SK-N-SH (cell line): ENCODE results near the gene USP4. TPM values are rescaled to one million over a fixed set of nuclear protein-coding genes. Genes with fewer than 3 reads are reported as not detected.
"Not testable (repeated sequence)": the region's sequence is repeated elsewhere in the genome, so short reads cannot be mapped to it uniquely, and the experiment has no call there.

Experiments used
- CTCF ChIA-PET: fragments of 300-600, 350-600 bp; formaldehyde crosslinking; extraction: SDS; loops from one replicate; lab custom pipeline; 2021; lab: Yijun Ruan, JAX
- POLR2A ChIA-PET: fragments of 350-600 bp; sonication (Branson Sonifier 250); formaldehyde crosslinking; extraction: SDS; loops from one replicate; lab custom pipeline; 2020; ENCODE audit warnings: antibody characterized with exemption, inconsistent platforms; lab: Yijun Ruan, JAX
- DNase-seq: peaks from one replicate; pipeline ENCODE4 v3.0.0; 2012
- H2AFZ ChIP-seq: fragments of 200-600 bp; sonication (generic); 2 replicates; pipeline ENCODE4 v1.8.1; 2016; ENCODE audit warnings: antibody characterized with exemption, mild to moderate bottlenecking, low read depth
- H3F3A ChIP-seq: fragments of 200-600 bp; sonication (generic); replicated peaks from 2 replicates; pipeline ENCODE3; 2016; ENCODE audit warnings: antibody characterized with exemption, mild to moderate bottlenecking; ENCODE audit not compliant: insufficient read depth
- H3K27ac ChIP-seq, 2 experiments: fragments of 200-500 bp in 1 of 2; fragments of 200-600 bp in 1 of 2; sonication (Bioruptor generic) in 1 of 2; sonication (generic), shearing (Covaris generic) in 1 of 2; 2 replicates each; pipeline versions ENCODE4 v1.5.1 to v1.6.1; 2014 to 2016; ENCODE audit warnings: low read depth in 2 of 2, inconsistent platforms in 1 of 2, low read length in 1 of 2, mild to moderate bottlenecking in 1 of 2, mixed read lengths in 1 of 2
- H3K27me3 ChIP-seq: fragments of 200-600 bp; sonication (generic), shearing (Covaris generic); 2 replicates; pipeline ENCODE4 v1.6.1; 2016; ENCODE audit warnings: mixed run types; ENCODE audit not compliant: insufficient read depth
- H3K36me3 ChIP-seq, 2 experiments: fragments of 200-500 bp in 1 of 2; fragments of 200-600 bp in 1 of 2; sonication (Bioruptor generic) in 1 of 2; sonication (generic) in 1 of 2; replicated peaks in 1 of 2; 2 replicates each; pipeline versions ENCODE3 to v1.5.1; 2014 to 2016; ENCODE audit warnings: low read length in 1 of 2, mild to moderate bottlenecking in 1 of 2; ENCODE audit not compliant: insufficient read depth in 2 of 2, control insufficient read depth in 1 of 2
- H3K4me1 ChIP-seq, 2 experiments: fragments of 200-500 bp in 1 of 2; fragments of 200-600 bp in 1 of 2; sonication (Bioruptor generic) in 1 of 2; sonication (generic), shearing (Covaris generic) in 1 of 2; 2 replicates each; pipeline versions ENCODE4 v1.5.1 to v1.6.1; 2014 to 2016; ENCODE audit warnings: low read depth in 1 of 2, low read length in 1 of 2, mixed run types in 1 of 2; ENCODE audit not compliant: insufficient read depth in 2 of 2, control insufficient read depth in 1 of 2
- H3K4me2 ChIP-seq: fragments of 200-600 bp; sonication (generic), shearing (Covaris generic); 2 replicates; pipeline ENCODE4 v1.6.1; 2017; ENCODE audit warnings: mixed run types
- H3K4me3 ChIP-seq, 2 experiments: fragments of 200-500 bp in 1 of 2; fragments of 200-600 bp in 1 of 2; sonication (Bioruptor generic) in 1 of 2; sonication (generic), shearing (Covaris generic) in 1 of 2; 2 replicates each; pipeline versions ENCODE4 v1.5.1 to v1.8.1; 2014 to 2016; ENCODE audit warnings: low read depth in 2 of 2, inconsistent platforms in 1 of 2, low read length in 1 of 2, mild to moderate bottlenecking in 1 of 2, mixed read lengths in 1 of 2, moderate library complexity in 1 of 2
- H3K79me2 ChIP-seq: fragments of 200-600 bp; sonication (generic); 2 replicates; pipeline ENCODE4 v1.8.1; 2017; ENCODE audit warnings: mild to moderate bottlenecking; ENCODE audit not compliant: insufficient read depth
- H3K9ac ChIP-seq: fragments of 200-600 bp; sonication (generic); 2 replicates; pipeline ENCODE4 v1.6.1; 2017; ENCODE audit warnings: mixed run types
- H3K9me2 ChIP-seq: fragments of 200-600 bp; sonication (generic); 2 replicates; pipeline ENCODE4 v1.6.1; 2017; ENCODE audit warnings: mixed run types
- H3K9me3 ChIP-seq: fragments of 200-600 bp; sonication (generic); 2 replicates; pipeline ENCODE4 v1.6.1; 2017; ENCODE audit warnings: mixed run types, mild to moderate bottlenecking, moderate library complexity
- H4K20me1 ChIP-seq: fragments of 200-600 bp; sonication (generic); 2 replicates; pipeline ENCODE4 v1.6.1; 2017; ENCODE audit warnings: mild to moderate bottlenecking, mixed run types; ENCODE audit not compliant: insufficient read depth
- CHD2 ChIP-seq: fragments of 150-350 bp; IDR thresholded peaks from 2 replicates; pipeline ENCODE4 v1.6.1; 2018; ENCODE audit warnings: low read length; ENCODE audit not compliant: partially characterized antibody
- CTCF ChIP-seq: fragments of 200-600 bp; sonication (generic); IDR thresholded peaks from 2 replicates; pipeline ENCODE4 v1.6.1; 2017; ENCODE audit warnings: antibody characterized with exemption, mild to moderate bottlenecking, moderate library complexity
- FOSL2 ChIP-seq: IDR thresholded peaks from 2 replicates; pipeline ENCODE4 v1.4.0; 2012; ENCODE audit warnings: low read depth, mild to moderate bottlenecking, moderate library complexity, borderline replicate concordance
- FOXJ3 ChIP-seq: sonication (generic); formaldehyde crosslinking; IDR thresholded peaks from 2 replicates; pipeline ENCODE4 v1.5.1; 2020; ENCODE audit warnings: mild to moderate bottlenecking, missing genetic modification reagents
- FOXM1 ChIP-seq: IDR thresholded peaks from 2 replicates; pipeline ENCODE4 v1.4.0; 2012; ENCODE audit warnings: low read depth, mild to moderate bottlenecking
- GABPA ChIP-seq: IDR thresholded peaks from 2 replicates; pipeline ENCODE4 v1.4.0; 2012; ENCODE audit warnings: low read depth, mild to moderate bottlenecking
- GATA2 ChIP-seq: sonication (generic); formaldehyde crosslinking; IDR thresholded peaks from 2 replicates; pipeline ENCODE4 v1.5.0; 2020; ENCODE audit warnings: mild to moderate bottlenecking, missing genetic modification reagents
- JUND ChIP-seq: IDR thresholded peaks from 2 replicates; pipeline ENCODE4 v1.4.0; 2012
- MEF2A ChIP-seq: IDR thresholded peaks from 2 replicates; pipeline ENCODE4 v1.4.0; 2012; ENCODE audit warnings: low read depth, borderline replicate concordance
- RAD21 ChIP-seq: IDR thresholded peaks from 2 replicates; pipeline ENCODE4 v1.6.1; 2012; ENCODE audit warnings: mild to moderate bottlenecking, low read length
- RCOR1 ChIP-seq: fragments of 150-350 bp; IDR thresholded peaks from 2 replicates; pipeline ENCODE4 v1.6.1; 2017; ENCODE audit warnings: antibody characterized with exemption, low read length
- RXRA ChIP-seq: IDR thresholded peaks from 2 replicates; pipeline ENCODE4 v1.4.0; 2012; ENCODE audit warnings: low read depth, mild to moderate bottlenecking, borderline replicate concordance
- SIN3A ChIP-seq: IDR thresholded peaks from 2 replicates; pipeline ENCODE4 v1.6.1; 2012; ENCODE audit warnings: low read depth, mild to moderate bottlenecking, low read length, moderate library complexity, borderline replicate concordance
- SMC3 ChIP-seq: IDR thresholded peaks from 2 replicates; pipeline ENCODE4 v1.6.1; 2012; ENCODE audit warnings: low read depth, low read length, improper control_type of control experiment
- TCF12 ChIP-seq: IDR thresholded peaks from 2 replicates; pipeline ENCODE4 v1.4.0; 2012
- TEAD4 ChIP-seq: IDR thresholded peaks from 2 replicates; pipeline ENCODE4 v1.4.0; 2012; ENCODE audit warnings: mild to moderate bottlenecking, borderline replicate concordance; ENCODE audit not compliant: insufficient read depth
- WGBS: methylation state at CpG from one replicate; pipeline ENCODE4 v1.1.6; 2017; ENCODE audit warnings: low lambda C conversion rate; 5-methylcytosine and 5-hydroxymethylcytosine counted together
- polyA plus RNA-seq, 3 experiments: library from polyadenylated mRNA; depleted of rRNA; stranded (reverse); fragments of >200 nt; gene quantifications; 2 replicates each; pipeline ENCODE4 v1.2.3, GENCODE V29; 2012
- TF ChIP-seq, protein P1 (sequence below): fragments of 150-350 bp; IDR thresholded peaks from 2 replicates; pipeline ENCODE4 v1.6.1; 2017; ENCODE audit warnings: antibody characterized with exemption, low read length, low read depth, borderline replicate concordance
- TF ChIP-seq, protein P2 (sequence below): IDR thresholded peaks from 2 replicates; pipeline ENCODE4 v1.4.0; 2012; ENCODE audit warnings: low read depth, borderline replicate concordance
- TF ChIP-seq, protein P3 (sequence below): IDR thresholded peaks from 2 replicates; pipeline ENCODE4 v1.4.0; 2012; ENCODE audit warnings: low read depth

Gene USP4
- polyA plus RNA-seq, 1 of the 3 experiments (the other 2 are of a cell fraction), result 33.2 TPM

GRCh38 chr3:49329186-49329585 lies 10.7 kb downstream of the USP4 start:
- H3K9ac ChIP-seq, result no peak overlapping the region
- no peaks in the 10 kb centered on the region for H4K20me1 ChIP-seq
- no peaks in the 10 kb centered on the region for H3K9me3 ChIP-seq
- no peak overlapping the region for H3K4me2 ChIP-seq
- CTCF ChIA-PET, result no interaction called here
- no peak for DNase-seq
- WGBS, result 95% methylated on average over 4 of the region's 4 CpGs
- H3K27me3 ChIP-seq, result no peaks in the 10 kb centered on the region
- POLR2A ChIA-PET, result no interaction called here
- H3K9me2 ChIP-seq, result no peaks in the 10 kb centered on the region
- no peaks in the 10 kb centered on the region for H3K4me1 ChIP-seq
- H2AFZ ChIP-seq, result no peak overlapping the region
- H3K27ac ChIP-seq, result no peak overlapping the region
- peaks cover 36 to 69% of the 10 kb centered on the region in 2 experiments for H3K36me3 ChIP-seq
- H3K4me3 ChIP-seq, result no peak overlapping the region
- H3F3A ChIP-seq, result no peaks in the 10 kb centered on the region
- peaks cover 44% of the 10 kb centered on the region for H3K79me2 ChIP-seq
- no peak for TF ChIP-seq CTCF
- no peak for TF ChIP-seq FOXJ3
- no peak for TF ChIP-seq SMC3
- no peak for TF ChIP-seq FOXM1
- no peak for TF ChIP-seq GABPA
- TF ChIP-seq TCF12, result no peak
- no peak for TF ChIP-seq RXRA

DNA sequence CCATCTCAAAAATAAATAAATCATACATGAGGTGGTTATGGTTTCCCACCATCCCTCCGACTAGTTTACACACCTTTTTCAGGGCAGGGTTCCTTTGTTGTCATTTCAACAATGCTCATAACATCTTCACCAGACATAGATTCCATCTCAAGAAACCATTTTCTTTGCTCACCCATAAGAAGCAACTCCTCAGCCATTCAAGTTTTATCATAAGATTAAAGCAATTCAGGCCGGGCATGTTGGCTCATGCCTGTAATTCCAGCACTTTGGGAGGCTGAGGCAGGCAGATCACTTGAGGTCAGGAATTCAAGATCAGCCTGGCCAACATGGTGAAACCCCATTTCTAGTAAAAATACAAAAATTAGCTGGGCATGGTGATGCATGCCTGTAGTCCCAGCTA lies 11.5 kb downstream of the USP4 start:
- H3K27me3 ChIP-seq, DNase-seq, H3K9me3 ChIP-seq, H3K4me2 ChIP-seq, H3K4me3 ChIP-seq, H3K4me1 ChIP-seq, H3K9ac ChIP-seq, POLR2A ChIA-PET, H3K27ac ChIP-seq, H2AFZ ChIP-seq, H3K9me2 ChIP-seq, H3F3A ChIP-seq, CTCF ChIA-PET, H4K20me1 ChIP-seq: not testable (repeated sequence)
- Histone ChIP-seq H3K79me2 (peaks cover 44% of the 10 kb centered on the region), H3K36me3 (peaks cover 35 to 75% of the 10 kb centered on the region in 2 experiments)
- WGBS, result 100% methylated on average over 2 of the region's 2 CpGs

- WGBS, result 94% methylated on average over 7 of the region's 7 CpGs
- Histone ChIP-seq H3K79me2 (peaks cover 39% of the 10 kb centered on the region), H3K4me1 (no peaks in the 10 kb centered on the region), H3F3A (no peaks in the 10 kb centered on the region), H3K9me2 (no peaks in the 10 kb centered on the region), H4K20me1 (no peaks in the 10 kb centered on the region), H3K9ac (no peak overlapping the region), H2AFZ (no peak overlapping the region), H3K4me3 (no peak overlapping the region), H3K27me3 (no peaks in the 10 kb centered on the region), H3K36me3 (peaks cover 34 to 69% of the 10 kb centered on the region in 2 experiments), H3K9me3 (no peaks in the 10 kb centered on the region), H3K27ac (no peak overlapping the region), H3K4me2 (no peak overlapping the region)
- ChIA-PET POLR2A (no interaction called here), CTCF (no interaction called here)
- DNase-seq, result no peak
- no peak for TF ChIP-seq GATA2 (CRISPR knock-in tag)
- no peak for TF ChIP-seq SIN3A
- TF ChIP-seq SMC3, result no peak
- no peak for TF ChIP-seq CHD2
- peak; percentile 22; the same call in 1 of the 2 replicates for TF ChIP-seq RAD21
- TF ChIP-seq TCF12, result no peak
- TF ChIP-seq FOSL2, result no peak
- TF ChIP-seq, protein P1, sequence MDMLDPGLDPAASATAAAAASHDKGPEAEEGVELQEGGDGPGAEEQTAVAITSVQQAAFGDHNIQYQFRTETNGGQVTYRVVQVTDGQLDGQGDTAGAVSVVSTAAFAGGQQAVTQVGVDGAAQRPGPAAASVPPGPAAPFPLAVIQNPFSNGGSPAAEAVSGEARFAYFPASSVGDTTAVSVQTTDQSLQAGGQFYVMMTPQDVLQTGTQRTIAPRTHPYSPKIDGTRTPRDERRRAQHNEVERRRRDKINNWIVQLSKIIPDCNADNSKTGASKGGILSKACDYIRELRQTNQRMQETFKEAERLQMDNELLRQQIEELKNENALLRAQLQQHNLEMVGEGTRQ, result no peak
- TF ChIP-seq RCOR1, result no peak
- TF ChIP-seq, protein P2, sequence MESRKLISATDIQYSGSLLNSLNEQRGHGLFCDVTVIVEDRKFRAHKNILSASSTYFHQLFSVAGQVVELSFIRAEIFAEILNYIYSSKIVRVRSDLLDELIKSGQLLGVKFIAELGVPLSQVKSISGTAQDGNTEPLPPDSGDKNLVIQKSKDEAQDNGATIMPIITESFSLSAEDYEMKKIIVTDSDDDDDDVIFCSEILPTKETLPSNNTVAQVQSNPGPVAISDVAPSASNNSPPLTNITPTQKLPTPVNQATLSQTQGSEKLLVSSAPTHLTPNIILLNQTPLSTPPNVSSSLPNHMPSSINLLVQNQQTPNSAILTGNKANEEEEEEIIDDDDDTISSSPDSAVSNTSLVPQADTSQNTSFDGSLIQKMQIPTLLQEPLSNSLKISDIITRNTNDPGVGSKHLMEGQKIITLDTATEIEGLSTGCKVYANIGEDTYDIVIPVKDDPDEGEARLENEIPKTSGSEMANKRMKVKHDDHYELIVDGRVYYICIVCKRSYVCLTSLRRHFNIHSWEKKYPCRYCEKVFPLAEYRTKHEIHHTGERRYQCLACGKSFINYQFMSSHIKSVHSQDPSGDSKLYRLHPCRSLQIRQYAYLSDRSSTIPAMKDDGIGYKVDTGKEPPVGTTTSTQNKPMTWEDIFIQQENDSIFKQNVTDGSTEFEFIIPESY, result no peak
- TF ChIP-seq MEF2A, result no peak
- no peak for TF ChIP-seq JUND
- TF ChIP-seq, protein P3, sequence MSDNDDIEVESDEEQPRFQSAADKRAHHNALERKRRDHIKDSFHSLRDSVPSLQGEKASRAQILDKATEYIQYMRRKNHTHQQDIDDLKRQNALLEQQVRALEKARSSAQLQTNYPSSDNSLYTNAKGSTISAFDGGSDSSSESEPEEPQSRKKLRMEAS, result no peak
- no peak for TF ChIP-seq TEAD4
- no peak for TF ChIP-seq GABPA
These were observed 12.4 kb downstream of the USP4 start for GRCh38 chr3:49327485-49327884.
